SU-DHL-6 (cell line): ENCODE measurements around the gene CSF3R.

ENCODE experiments used
- H2AFZ ChIP-seq: fragments of 200-600 bp; sonication (generic); 2 replicates; pipeline ENCODE4 v1.6.1; 2014; ENCODE audit warnings: low read depth, mild to moderate bottlenecking, moderate library complexity, mixed read lengths, antibody characterized with exemption, low read length; ENCODE audit not compliant: severe bottlenecking
- H3F3A ChIP-seq: fragments of 200-600 bp; shearing (Covaris generic); 2 replicates; pipeline ENCODE4 v1.6.0; 2016; ENCODE audit warnings: antibody characterized with exemption, mild to moderate bottlenecking; ENCODE audit not compliant: insufficient read depth
- H3K27ac ChIP-seq: fragments of 200-600 bp; sonication (generic); 2 replicates; pipeline ENCODE4 v1.5.1; 2016; ENCODE audit warnings: low read depth, mild to moderate bottlenecking, low read length, moderate library complexity, mixed read lengths
- H3K27me3 ChIP-seq: fragments of 200-600 bp; sonication (generic), shearing (Covaris generic); 2 replicates; pipeline ENCODE4 v1.6.0; 2014; ENCODE audit warnings: mild to moderate bottlenecking, low read length
- H3K36me3 ChIP-seq: fragments of 200-600 bp; sonication (generic); 2 replicates; pipeline ENCODE4 v1.6.1; 2014; ENCODE audit warnings: mild to moderate bottlenecking, low read length, mixed read lengths
- H3K4me2 ChIP-seq: fragments of 300-600, 200-600 bp; shearing (Covaris generic), sonication (generic); 2 replicates; pipeline ENCODE4 v1.6.0; 2014; ENCODE audit warnings: low read length, low read depth, mild to moderate bottlenecking; ENCODE audit not compliant: poor library complexity, severe bottlenecking
- H3K4me3 ChIP-seq: fragments of 200-600 bp; sonication (generic); 2 replicates; pipeline ENCODE4 v1.5.1; 2014; ENCODE audit warnings: antibody characterized with exemption, low read length, mild to moderate bottlenecking, mixed read lengths; ENCODE audit not compliant: insufficient read depth, poor library complexity, severe bottlenecking
- H3K79me2 ChIP-seq: fragments of 200-600 bp; sonication (generic); 2 replicates; pipeline ENCODE4 v1.6.1; 2014; ENCODE audit warnings: mild to moderate bottlenecking, low read length, moderate library complexity; ENCODE audit not compliant: insufficient read depth
- H3K9ac ChIP-seq: fragments of 200-600 bp; sonication (generic); 2 replicates; pipeline ENCODE4 v1.7.0; 2014; ENCODE audit warnings: mild to moderate bottlenecking, low read length
- H3K9me2 ChIP-seq: fragments of 200-600 bp; sonication (generic); replicated peaks from 2 replicates; pipeline ENCODE4 v1.6.1; 2014; ENCODE audit warnings: low read length; ENCODE audit not compliant: insufficient read depth
- H3K9me3 ChIP-seq: fragments of 200-600 bp; sonication (generic); 2 replicates; pipeline ENCODE4 v1.6.1; 2014; ENCODE audit warnings: low read length, mixed read lengths; ENCODE audit not compliant: insufficient read depth
- H4K20me1 ChIP-seq: fragments of 200-600 bp; sonication (generic); 2 replicates; pipeline ENCODE4 v1.6.1; 2014; ENCODE audit warnings: low read depth, mild to moderate bottlenecking, antibody characterized with exemption, low read length, moderate library complexity, mixed read lengths
- EZH2phosphoT487 ChIP-seq: fragments of 200-600 bp; sonication (generic), shearing (Covaris generic); conservative IDR thresholded peaks from 2 replicates; pipeline ENCODE4 v1.6.1; 2018; ENCODE audit warnings: mild to moderate bottlenecking, antibody characterized with exemption, low read length, moderate library complexity, mixed read lengths
- TF ChIP-seq, protein P1 (sequence below): fragments of 200-600 bp; sonication (generic); IDR thresholded peaks from one replicate; pipeline ENCODE4 v1.5.1; 2017; ENCODE audit warnings: antibody characterized with exemption, mild to moderate bottlenecking, low read length, moderate library complexity; ENCODE audit not compliant: insufficient read depth, poor library complexity, severe bottlenecking

The CSF3R gene

GRCh38 chr1:36436821-36437220, 45.9 kb downstream of the CSF3R start:
- no peak overlapping the region for H3K27ac ChIP-seq
- H3K27me3 ChIP-seq: no peaks in the 10 kb centered on the region
- H3K4me3 ChIP-seq: no peak overlapping the region
- TF ChIP-seq, protein P1, sequence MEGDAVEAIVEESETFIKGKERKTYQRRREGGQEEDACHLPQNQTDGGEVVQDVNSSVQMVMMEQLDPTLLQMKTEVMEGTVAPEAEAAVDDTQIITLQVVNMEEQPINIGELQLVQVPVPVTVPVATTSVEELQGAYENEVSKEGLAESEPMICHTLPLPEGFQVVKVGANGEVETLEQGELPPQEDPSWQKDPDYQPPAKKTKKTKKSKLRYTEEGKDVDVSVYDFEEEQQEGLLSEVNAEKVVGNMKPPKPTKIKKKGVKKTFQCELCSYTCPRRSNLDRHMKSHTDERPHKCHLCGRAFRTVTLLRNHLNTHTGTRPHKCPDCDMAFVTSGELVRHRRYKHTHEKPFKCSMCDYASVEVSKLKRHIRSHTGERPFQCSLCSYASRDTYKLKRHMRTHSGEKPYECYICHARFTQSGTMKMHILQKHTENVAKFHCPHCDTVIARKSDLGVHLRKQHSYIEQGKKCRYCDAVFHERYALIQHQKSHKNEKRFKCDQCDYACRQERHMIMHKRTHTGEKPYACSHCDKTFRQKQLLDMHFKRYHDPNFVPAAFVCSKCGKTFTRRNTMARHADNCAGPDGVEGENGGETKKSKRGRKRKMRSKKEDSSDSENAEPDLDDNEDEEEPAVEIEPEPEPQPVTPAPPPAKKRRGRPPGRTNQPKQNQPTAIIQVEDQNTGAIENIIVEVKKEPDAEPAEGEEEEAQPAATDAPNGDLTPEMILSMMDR: no peak
- TF ChIP-seq EZH2phosphoT487: no peak
- H3K9me3 ChIP-seq: no peaks in the 10 kb centered on the region
- H3K36me3 ChIP-seq: no peaks in the 10 kb centered on the region
- no peaks in the 10 kb centered on the region for H4K20me1 ChIP-seq
- H3F3A ChIP-seq: no peaks in the 10 kb centered on the region
- no peak overlapping the region for H3K4me2 ChIP-seq
- no peaks in the 10 kb centered on the region for H3K79me2 ChIP-seq
- H2AFZ ChIP-seq: no peak overlapping the region
- no peaks in the 10 kb centered on the region for H3K9me2 ChIP-seq
- H3K9ac ChIP-seq: no peak overlapping the region

- Histone ChIP-seq H3K4me2 (no peak overlapping the region), H4K20me1 (no peaks in the 10 kb centered on the region), H3K9me3 (no peaks in the 10 kb centered on the region), H3K27ac (no peak overlapping the region), H2AFZ (no peak overlapping the region), H3K9ac (no peak overlapping the region), H3K36me3 (no peaks in the 10 kb centered on the region), H3F3A (no peaks in the 10 kb centered on the region), H3K9me2 (no peaks in the 10 kb centered on the region), H3K79me2 (no peaks in the 10 kb centered on the region), H3K27me3 (no peaks in the 10 kb centered on the region), H3K4me3 (no peak overlapping the region)
- no peak for TF ChIP-seq EZH2phosphoT487
- TF ChIP-seq, protein P1: no peak
Observed at GRCh38 chr1:36433102-36433501, 49.6 kb downstream of the CSF3R start.

DNA sequence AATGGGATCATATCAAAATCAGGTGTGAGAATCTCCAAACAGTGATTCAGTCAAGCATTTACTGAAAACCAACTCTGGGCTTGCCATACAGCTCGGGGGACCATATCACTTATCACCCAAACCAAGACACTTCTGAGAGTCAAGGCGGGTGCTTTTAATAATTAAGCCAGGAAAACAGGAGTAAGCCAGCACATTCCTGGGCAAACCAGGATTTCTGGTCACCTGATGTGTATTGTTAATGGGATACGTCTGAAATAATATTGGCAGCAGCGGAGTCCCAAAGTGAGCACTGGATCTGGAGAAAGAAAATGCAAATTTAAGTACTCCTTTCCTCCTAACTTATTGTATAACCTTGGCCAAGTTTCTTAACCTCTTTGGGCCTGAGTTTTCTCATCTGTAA, 50.1 kb downstream of the CSF3R start:
- Histone ChIP-seq H3K9me2 (no peaks in the 10 kb centered on the region), H3K9ac (no peak overlapping the region), H3F3A (no peaks in the 10 kb centered on the region), H3K27ac (no peak overlapping the region), H3K4me3 (no peak overlapping the region), H2AFZ (no peak overlapping the region), H3K36me3 (no peaks in the 10 kb centered on the region), H4K20me1 (no peaks in the 10 kb centered on the region), H3K9me3 (no peaks in the 10 kb centered on the region), H3K4me2 (no peak overlapping the region), H3K79me2 (no peaks in the 10 kb centered on the region), H3K27me3 (no peaks in the 10 kb centered on the region)
- TF ChIP-seq, protein P1: no peak
- TF ChIP-seq EZH2phosphoT487: no peak
